Measurements from ENCODE around the gene VTI1A. TPM values are rescaled to one million over a fixed set of nuclear protein-coding genes. Genes with fewer than 3 reads are reported as not detected.

The VTI1A gene
- total RNA-seq, 1 donor from 2014 or later = 30.1 TPM

GRCh38 chr10:112409755-112410154 is 37.3 kb upstream of the VTI1A start:
- no peak for TF ChIP-seq CTCF (conservative IDR thresholded peaks at IDR 0.05; ENCODE audit: low read depth, low read length)
- no peak overlapping the region for H3K4me3 ChIP-seq (ENCODE audit: low read depth, low read length)
- DNase-seq (ENCODE audit: low read depth) = no peak

- no peak for DNase-seq (ENCODE audit: low read depth)
- no peak for TF ChIP-seq CTCF (conservative IDR thresholded peaks at IDR 0.05; ENCODE audit: low read depth, low read length)
- H3K4me3 ChIP-seq (ENCODE audit: low read depth, low read length) = no peak overlapping the region
Observed at GRCh38 chr10:112412696-112413095, 34.3 kb upstream of the VTI1A start.

- H3K4me3 ChIP-seq (ENCODE audit: low read depth, low read length) = no peak overlapping the region
- TF ChIP-seq CTCF (conservative IDR thresholded peaks at IDR 0.05; ENCODE audit: low read depth, low read length) = no peak
- no peak for DNase-seq (ENCODE audit: low read depth)
Observed at GRCh38 chr10:112421731-112422130, 25.3 kb upstream of the VTI1A start.

DNA sequence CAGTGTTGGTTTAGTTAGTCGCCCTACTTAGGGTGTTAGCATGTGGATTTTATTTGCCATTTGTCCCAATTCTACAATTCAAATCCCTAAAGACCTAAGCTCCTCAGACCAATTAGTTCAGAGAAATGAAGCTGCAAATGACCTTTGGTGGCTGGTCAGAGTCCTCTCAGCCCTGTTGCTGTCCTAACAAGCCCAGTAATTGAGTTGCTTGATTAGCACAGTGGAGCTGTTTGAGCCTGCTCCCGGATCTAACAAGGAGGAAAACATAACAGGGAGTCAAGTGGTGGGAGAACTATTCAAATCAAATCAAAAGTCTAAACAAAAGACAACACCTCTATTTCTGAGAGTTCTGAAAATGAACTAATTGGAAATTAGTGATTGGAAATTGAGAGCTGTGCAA is 22.4 kb upstream of the VTI1A start:
- no peak for DNase-seq (ENCODE audit: low read depth)
- H3K4me3 ChIP-seq (ENCODE audit: low read depth, low read length) = no peak overlapping the region
- no peak for TF ChIP-seq CTCF (conservative IDR thresholded peaks at IDR 0.05; ENCODE audit: low read depth, low read length)

- no peak for TF ChIP-seq CTCF (conservative IDR thresholded peaks at IDR 0.05; ENCODE audit: low read depth, low read length)
- no peak for DNase-seq (ENCODE audit: low read depth)
- H3K4me3 ChIP-seq (ENCODE audit: low read depth, low read length) = no peak overlapping the region
Observed at GRCh38 chr10:112426111-112426510, 20.9 kb upstream of the VTI1A start.

GRCh38 chr10:112429147-112429546 is 17.9 kb upstream of the VTI1A start:
- no peak for TF ChIP-seq CTCF (conservative IDR thresholded peaks at IDR 0.05; ENCODE audit: low read depth, low read length)
- DNase-seq (ENCODE audit: low read depth) = no peak
- no peak overlapping the region for H3K4me3 ChIP-seq (ENCODE audit: low read depth, low read length)

GRCh38 chr10:112429654-112430230 is 17.3 kb upstream of the VTI1A start:
- no peak overlapping the region for H3K4me3 ChIP-seq (ENCODE audit: low read depth, low read length)
- TF ChIP-seq CTCF (conservative IDR thresholded peaks at IDR 0.05; ENCODE audit: low read depth, low read length) = no peak
- no peak for DNase-seq (ENCODE audit: low read depth)

Measured in epithelial cell of proximal tubule (primary cell).